Gastroesophageal sphincter (tissue), 3 donors: ENCODE data around the gene TREML2.

Source experiments
- POLR2A ChIP-seq, 2 donors: fragments of 450-650 bp; IDR thresholded peaks; one replicate each; pipeline ENCODE4 v1.6.1; 2017; ENCODE audit warnings: antibody characterized with exemption in 2 of 2, mild to moderate bottlenecking in 2 of 2, moderate library complexity in 1 of 2
- TF ChIP-seq, protein P1 (sequence below), 4 experiments: fragments of 200-600 bp in 2 of 4; fragments of 450-650 bp in 2 of 4; sonication (generic) in 1 of 4; IDR thresholded peaks; one replicate each; pipeline ENCODE4 v1.5.1; 2017 to 2019; ENCODE audit warnings: antibody characterized with exemption in 4 of 4, mild to moderate bottlenecking in 2 of 4, moderate library complexity in 2 of 4

DNA sequence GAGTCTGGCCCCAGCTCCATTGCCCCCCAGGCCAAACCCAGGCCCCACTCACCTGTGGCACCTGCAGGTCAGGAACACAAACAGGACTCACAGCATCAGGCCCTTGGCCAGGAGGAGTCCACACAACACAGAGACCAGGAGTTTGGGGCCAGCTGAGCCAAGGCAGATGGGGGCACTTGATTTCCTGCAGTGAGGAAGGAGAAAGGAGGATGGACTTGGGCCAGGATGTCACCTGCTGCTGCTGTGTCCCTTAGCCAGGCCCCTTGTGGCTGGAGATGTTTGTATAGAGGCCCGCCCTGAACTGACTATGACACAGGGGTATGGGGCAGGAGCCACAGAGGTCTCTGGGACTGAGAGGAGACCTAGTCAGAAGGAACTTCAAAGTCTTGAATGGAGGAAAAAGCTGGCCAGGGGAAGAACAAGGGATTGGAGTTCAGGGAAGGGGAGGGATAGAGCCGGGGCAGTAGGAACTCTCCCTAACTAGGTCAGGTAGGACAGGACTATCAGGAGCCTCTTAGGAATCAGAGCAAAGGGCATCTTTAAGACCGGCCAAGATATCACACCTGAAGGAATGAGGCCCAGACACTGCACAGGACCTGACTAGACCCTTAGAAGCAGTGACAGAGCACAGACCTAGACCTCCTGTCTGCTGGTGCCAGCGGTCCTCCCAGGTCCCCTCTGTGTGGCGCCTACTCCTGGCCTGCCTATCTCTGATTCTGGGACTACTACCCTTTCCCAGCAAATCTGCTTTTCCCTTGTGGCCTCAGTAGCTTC lies 8.8 kb upstream of the TREML2 start:
- no peak for TF ChIP-seq POLR2A (IDR thresholded peaks at IDR 0.05)
- TF ChIP-seq, protein P1, sequence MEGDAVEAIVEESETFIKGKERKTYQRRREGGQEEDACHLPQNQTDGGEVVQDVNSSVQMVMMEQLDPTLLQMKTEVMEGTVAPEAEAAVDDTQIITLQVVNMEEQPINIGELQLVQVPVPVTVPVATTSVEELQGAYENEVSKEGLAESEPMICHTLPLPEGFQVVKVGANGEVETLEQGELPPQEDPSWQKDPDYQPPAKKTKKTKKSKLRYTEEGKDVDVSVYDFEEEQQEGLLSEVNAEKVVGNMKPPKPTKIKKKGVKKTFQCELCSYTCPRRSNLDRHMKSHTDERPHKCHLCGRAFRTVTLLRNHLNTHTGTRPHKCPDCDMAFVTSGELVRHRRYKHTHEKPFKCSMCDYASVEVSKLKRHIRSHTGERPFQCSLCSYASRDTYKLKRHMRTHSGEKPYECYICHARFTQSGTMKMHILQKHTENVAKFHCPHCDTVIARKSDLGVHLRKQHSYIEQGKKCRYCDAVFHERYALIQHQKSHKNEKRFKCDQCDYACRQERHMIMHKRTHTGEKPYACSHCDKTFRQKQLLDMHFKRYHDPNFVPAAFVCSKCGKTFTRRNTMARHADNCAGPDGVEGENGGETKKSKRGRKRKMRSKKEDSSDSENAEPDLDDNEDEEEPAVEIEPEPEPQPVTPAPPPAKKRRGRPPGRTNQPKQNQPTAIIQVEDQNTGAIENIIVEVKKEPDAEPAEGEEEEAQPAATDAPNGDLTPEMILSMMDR (IDR thresholded peaks at IDR 0.05), result no peak
